Liver (tissue), 9 donors: ENCODE data around the gene ACP7. TPM values are rescaled to one million over a fixed set of nuclear protein-coding genes. Genes with fewer than 3 reads are reported as not detected.

Source experiments
- DNase-seq: peaks from one replicate; pipeline ENCODE4 v3.0.0-alpha.2; 2017; ENCODE audit warnings: low spot score
- H3K27ac ChIP-seq, 2 donors: one replicate each; pipeline ENCODE4 v1.7.0; 2013; ENCODE audit warnings: inconsistent platforms in 2 of 2, low read length in 2 of 2, control low read depth in 1 of 2, low read depth in 1 of 2, mild to moderate bottlenecking in 1 of 2
- H3K27me3 ChIP-seq, 4 donors: one replicate each; pipeline versions ENCODE4 v1.6.1 to v1.7.0; 2013; ENCODE audit warnings: low read length in 3 of 4, inconsistent platforms in 1 of 4, mild to moderate bottlenecking in 1 of 4, moderate library complexity in 1 of 4; ENCODE audit not compliant: control insufficient read depth in 4 of 4, insufficient read depth in 4 of 4
- H3K36me3 ChIP-seq, 4 donors: one replicate each; pipeline versions ENCODE4 v1.6.1 to v1.7.0; 2013; ENCODE audit warnings: low read length in 3 of 4, mild to moderate bottlenecking in 3 of 4, low read depth in 1 of 4, moderate library complexity in 1 of 4; ENCODE audit not compliant: control insufficient read depth in 4 of 4, insufficient read depth in 3 of 4
- H3K4me1 ChIP-seq, 4 donors: one replicate each; pipeline versions ENCODE4 v1.6.1 to v1.7.0; 2013; ENCODE audit warnings: low read length in 3 of 4, mild to moderate bottlenecking in 3 of 4, moderate library complexity in 1 of 4; ENCODE audit not compliant: control insufficient read depth in 4 of 4, insufficient read depth in 4 of 4
- H3K4me3 ChIP-seq, 3 donors: one replicate each; pipeline versions ENCODE4 v1.6.1 to v1.7.0; 2013; ENCODE audit warnings: low read length in 3 of 3, control low read depth in 1 of 3, low read depth in 1 of 3, mild to moderate bottlenecking in 1 of 3
- H3K9ac ChIP-seq, 2 donors: one replicate each; pipeline ENCODE4 v1.7.0; 2013; ENCODE audit warnings: low read length in 2 of 2, mild to moderate bottlenecking in 2 of 2, moderate library complexity in 2 of 2, control low read depth in 1 of 2, low read depth in 1 of 2
- H3K9me3 ChIP-seq, 4 donors: one replicate each; pipeline versions ENCODE4 v1.6.1 to v1.7.0; 2013; ENCODE audit warnings: low read length in 3 of 4; ENCODE audit not compliant: control insufficient read depth in 4 of 4
- FOXA1 ChIP-seq: IDR thresholded peaks from 2 replicates; pipeline ENCODE4 v1.6.1; 2016; ENCODE audit warnings: antibody characterized with exemption
- FOXA2 ChIP-seq: IDR thresholded peaks from 2 replicates; pipeline ENCODE4 v1.6.1; 2016; ENCODE audit warnings: antibody characterized with exemption
- GABPA ChIP-seq, 2 donors: IDR thresholded peaks in 1 of 2; conservative IDR thresholded peaks in 1 of 2; 2 replicates each; pipeline ENCODE4 v1.6.1; 2016; ENCODE audit warnings: antibody characterized with exemption in 2 of 2, mild to moderate bottlenecking in 1 of 2, moderate library complexity in 1 of 2
- HNF4A ChIP-seq, 2 donors: conservative IDR thresholded peaks; 2 replicates each; pipeline ENCODE4 v1.6.1; 2016; ENCODE audit warnings: antibody characterized with exemption in 2 of 2, mild to moderate bottlenecking in 2 of 2
- HNF4G ChIP-seq: IDR thresholded peaks from 2 replicates; pipeline ENCODE4 v1.6.1; 2016; ENCODE audit warnings: antibody characterized with exemption
- JUND ChIP-seq, 2 donors: IDR thresholded peaks; 2 replicates each; pipeline ENCODE4 v1.6.1; 2016; ENCODE audit warnings: antibody characterized with exemption in 2 of 2
- NR2F2 ChIP-seq: IDR thresholded peaks from 2 replicates; pipeline ENCODE4 v1.6.1; 2016; ENCODE audit warnings: antibody characterized with exemption
- RAD21 ChIP-seq, 2 donors: IDR thresholded peaks; 2 replicates each; pipeline ENCODE4 v1.6.1; 2016; ENCODE audit warnings: antibody characterized with exemption in 2 of 2, mild to moderate bottlenecking in 2 of 2
- RXRA ChIP-seq, 2 donors: IDR thresholded peaks; 2 replicates each; pipeline ENCODE4 v1.6.1; 2017 to 2018; ENCODE audit warnings: antibody characterized with exemption in 2 of 2, mild to moderate bottlenecking in 1 of 2
- SP1 ChIP-seq: IDR thresholded peaks from 2 replicates; pipeline ENCODE4 v1.6.1; 2018; ENCODE audit warnings: antibody characterized with exemption, mild to moderate bottlenecking
- TAF1 ChIP-seq: conservative IDR thresholded peaks from 2 replicates; pipeline ENCODE4 v1.6.1; 2016; ENCODE audit warnings: antibody characterized with exemption, mild to moderate bottlenecking
- YY1 ChIP-seq: IDR thresholded peaks from 2 replicates; pipeline ENCODE4 v1.6.1; 2016; ENCODE audit warnings: antibody characterized with exemption, mild to moderate bottlenecking
- WGBS: extraction: QIAGEN DNeasy Blood & Tissue Kit; methylation state at CpG from one replicate; pipeline ENCODE4 v1.1.7; 2013; 5-methylcytosine and 5-hydroxymethylcytosine counted together
- polyA plus RNA-seq, 2 donors: library from polyadenylated mRNA; stranded (reverse) in 1 of 2; unstranded in 1 of 2; fragments of 200-250 nt in 1 of 2; fragments of >200 nt in 1 of 2; fragmentation: Nextera tagmentation in 1 of 2; extraction: Ambion mirVana in 1 of 2; gene quantifications; one replicate each; pipeline versions ENCODE4 v1.2.1 to v1.2.3, GENCODE V29; 2013 to 2015
- total RNA-seq, 2 donors: library from RNA; depleted of rRNA; stranded (reverse); fragments of >200 nt; gene quantifications; one replicate each; pipeline ENCODE4 v1.2.3, GENCODE V29; 2014
- TF ChIP-seq, protein P1 (sequence below): IDR thresholded peaks from 2 replicates; pipeline ENCODE4 v1.6.1; 2016; ENCODE audit warnings: antibody characterized with exemption, mild to moderate bottlenecking
- TF ChIP-seq, protein P2 (sequence below): fragments of 150-350 bp; IDR thresholded peaks from 2 replicates; pipeline ENCODE4 v1.5.1; 2017; ENCODE audit warnings: improper control_type of control experiment, low read depth, low read length; ENCODE audit not compliant: missing input control
- TF ChIP-seq, protein P3 (sequence below): IDR thresholded peaks from 2 replicates; pipeline ENCODE4 v1.6.1; 2016; ENCODE audit warnings: antibody characterized with exemption
- donor health status: healthy.
- donor health status: healthy.
- donor health status: healthy.
- donor health status: healthy.
- donor health status: healthy.

ACP7 gene
- total and polyA plus RNA-seq, 4 donors, result 0.05 TPM; not detected in 3

DNA sequence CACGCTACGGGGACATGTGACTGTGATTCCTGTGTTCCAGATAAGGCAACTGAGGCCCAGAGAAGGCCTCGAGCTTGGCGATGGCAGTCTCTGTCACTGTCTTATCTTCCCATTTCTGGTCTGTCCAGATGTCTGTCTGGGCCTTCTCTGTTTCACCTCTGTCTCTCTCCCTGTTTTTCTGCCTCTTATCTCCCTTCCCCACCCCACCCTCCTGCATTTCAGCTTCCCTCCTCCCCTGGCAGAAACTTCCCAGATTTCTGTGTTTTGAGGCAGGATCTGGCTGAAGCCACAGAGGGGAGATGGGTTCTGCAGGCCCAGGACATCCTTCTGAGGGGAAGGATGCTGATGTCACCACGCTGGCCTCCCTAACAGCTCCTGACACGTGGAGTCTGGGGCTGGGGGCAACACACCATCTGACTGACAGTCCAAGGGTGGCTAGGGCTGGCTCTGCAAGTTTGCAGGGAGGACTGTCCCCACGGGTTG, 55.8 kb downstream of the ACP7 start (continued):
- TF ChIP-seq FOXA2, result no peak
- TF ChIP-seq SP1, result no peak
- TF ChIP-seq GABPA (IDR thresholded peaks at IDR 0.05 in 1 of 2, conservative IDR thresholded peaks at IDR 0.05 in 1 of 2), result no peak
- TF ChIP-seq HNF4A (conservative IDR thresholded peaks at IDR 0.05), result no peak
- no peak for TF ChIP-seq FOXA1
- TF ChIP-seq TAF1, result no peak
- TF ChIP-seq HNF4G, result no peak

DNA sequence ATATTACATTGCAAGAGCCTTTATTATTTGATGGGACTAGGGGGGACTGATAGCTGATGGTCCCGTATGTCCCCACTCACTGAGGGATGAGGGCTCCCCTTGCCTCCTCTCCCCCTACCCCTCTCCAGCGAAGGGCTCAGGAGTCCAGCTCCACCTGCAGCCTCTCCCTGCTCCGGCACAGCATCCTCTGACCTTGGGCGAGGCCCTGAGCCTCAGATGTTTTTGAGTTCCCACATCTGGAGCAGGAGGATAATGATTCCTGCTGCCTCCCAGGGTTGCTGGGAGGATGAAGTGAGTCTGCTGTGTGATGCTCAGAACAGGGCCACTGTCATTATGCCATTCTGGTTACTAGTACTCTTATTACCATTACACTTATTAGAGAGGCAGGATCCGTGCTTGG, 56.4 kb downstream of the ACP7 start:
- Histone ChIP-seq H3K9me3 (no peaks in the 10 kb centered on the region), H3K4me3 (no peak overlapping the region), H3K4me1 (peaks cover 9 to 26% (median 20%) of the 10 kb centered on the region in 4 donors), H3K27me3 (no peaks in the 10 kb centered on the region), H3K9ac (no peak overlapping the region), H3K36me3 (no peaks in the 10 kb centered on the region), H3K27ac (no peak overlapping the region)
- WGBS, result 78% methylated on average over 5 of the region's 5 CpGs
- TF ChIP-seq YY1, result no peak
- no peak for TF ChIP-seq RXRA (IDR thresholded peaks at IDR 0.05)
- TF ChIP-seq GABPA (IDR thresholded peaks at IDR 0.05 in 1 of 2, conservative IDR thresholded peaks at IDR 0.05 in 1 of 2), result no peak
- no peak for TF ChIP-seq FOXA1
- TF ChIP-seq, protein P1, sequence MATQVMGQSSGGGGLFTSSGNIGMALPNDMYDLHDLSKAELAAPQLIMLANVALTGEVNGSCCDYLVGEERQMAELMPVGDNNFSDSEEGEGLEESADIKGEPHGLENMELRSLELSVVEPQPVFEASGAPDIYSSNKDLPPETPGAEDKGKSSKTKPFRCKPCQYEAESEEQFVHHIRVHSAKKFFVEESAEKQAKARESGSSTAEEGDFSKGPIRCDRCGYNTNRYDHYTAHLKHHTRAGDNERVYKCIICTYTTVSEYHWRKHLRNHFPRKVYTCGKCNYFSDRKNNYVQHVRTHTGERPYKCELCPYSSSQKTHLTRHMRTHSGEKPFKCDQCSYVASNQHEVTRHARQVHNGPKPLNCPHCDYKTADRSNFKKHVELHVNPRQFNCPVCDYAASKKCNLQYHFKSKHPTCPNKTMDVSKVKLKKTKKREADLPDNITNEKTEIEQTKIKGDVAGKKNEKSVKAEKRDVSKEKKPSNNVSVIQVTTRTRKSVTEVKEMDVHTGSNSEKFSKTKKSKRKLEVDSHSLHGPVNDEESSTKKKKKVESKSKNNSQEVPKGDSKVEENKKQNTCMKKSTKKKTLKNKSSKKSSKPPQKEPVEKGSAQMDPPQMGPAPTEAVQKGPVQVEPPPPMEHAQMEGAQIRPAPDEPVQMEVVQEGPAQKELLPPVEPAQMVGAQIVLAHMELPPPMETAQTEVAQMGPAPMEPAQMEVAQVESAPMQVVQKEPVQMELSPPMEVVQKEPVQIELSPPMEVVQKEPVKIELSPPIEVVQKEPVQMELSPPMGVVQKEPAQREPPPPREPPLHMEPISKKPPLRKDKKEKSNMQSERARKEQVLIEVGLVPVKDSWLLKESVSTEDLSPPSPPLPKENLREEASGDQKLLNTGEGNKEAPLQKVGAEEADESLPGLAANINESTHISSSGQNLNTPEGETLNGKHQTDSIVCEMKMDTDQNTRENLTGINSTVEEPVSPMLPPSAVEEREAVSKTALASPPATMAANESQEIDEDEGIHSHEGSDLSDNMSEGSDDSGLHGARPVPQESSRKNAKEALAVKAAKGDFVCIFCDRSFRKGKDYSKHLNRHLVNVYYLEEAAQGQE, result no peak
- TF ChIP-seq TAF1, result no peak
- TF ChIP-seq RAD21 (IDR thresholded peaks at IDR 0.05), result no peak
- TF ChIP-seq, protein P2, sequence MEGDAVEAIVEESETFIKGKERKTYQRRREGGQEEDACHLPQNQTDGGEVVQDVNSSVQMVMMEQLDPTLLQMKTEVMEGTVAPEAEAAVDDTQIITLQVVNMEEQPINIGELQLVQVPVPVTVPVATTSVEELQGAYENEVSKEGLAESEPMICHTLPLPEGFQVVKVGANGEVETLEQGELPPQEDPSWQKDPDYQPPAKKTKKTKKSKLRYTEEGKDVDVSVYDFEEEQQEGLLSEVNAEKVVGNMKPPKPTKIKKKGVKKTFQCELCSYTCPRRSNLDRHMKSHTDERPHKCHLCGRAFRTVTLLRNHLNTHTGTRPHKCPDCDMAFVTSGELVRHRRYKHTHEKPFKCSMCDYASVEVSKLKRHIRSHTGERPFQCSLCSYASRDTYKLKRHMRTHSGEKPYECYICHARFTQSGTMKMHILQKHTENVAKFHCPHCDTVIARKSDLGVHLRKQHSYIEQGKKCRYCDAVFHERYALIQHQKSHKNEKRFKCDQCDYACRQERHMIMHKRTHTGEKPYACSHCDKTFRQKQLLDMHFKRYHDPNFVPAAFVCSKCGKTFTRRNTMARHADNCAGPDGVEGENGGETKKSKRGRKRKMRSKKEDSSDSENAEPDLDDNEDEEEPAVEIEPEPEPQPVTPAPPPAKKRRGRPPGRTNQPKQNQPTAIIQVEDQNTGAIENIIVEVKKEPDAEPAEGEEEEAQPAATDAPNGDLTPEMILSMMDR, result no peak
- TF ChIP-seq NR2F2, result no peak
- no peak for TF ChIP-seq JUND (IDR thresholded peaks at IDR 0.05)
- no peak for DNase-seq

DNA sequence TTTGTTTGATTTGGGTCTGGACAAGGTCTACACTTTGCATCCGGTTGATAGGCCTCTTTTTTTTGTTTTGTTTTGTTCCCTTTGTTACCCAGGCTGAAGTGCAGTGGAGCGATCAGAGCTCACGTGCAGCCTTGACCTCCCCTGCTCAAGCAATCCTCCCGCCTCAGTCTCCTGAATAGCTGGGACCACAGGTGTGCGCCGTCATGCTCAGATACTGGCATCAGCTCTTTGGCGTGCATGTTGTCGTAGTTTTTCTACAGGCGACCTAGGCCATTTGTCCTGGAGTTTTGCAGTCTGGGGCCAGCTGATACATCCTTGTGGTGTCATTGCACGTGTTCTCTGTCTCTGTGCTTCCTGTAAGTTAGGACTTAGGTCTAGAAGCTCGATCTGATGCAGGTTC, 57.8 kb downstream of the ACP7 start:
- Histone ChIP-seq H3K36me3 (no peaks in the 10 kb centered on the region), H3K27me3 (no peaks in the 10 kb centered on the region), H3K27ac (no peak overlapping the region), H3K4me1 (peaks cover 9 to 26% (median 19%) of the 10 kb centered on the region in 4 donors), H3K9ac (no peak overlapping the region), H3K9me3 (no peaks in the 10 kb centered on the region), H3K4me3 (no peak overlapping the region)
- TF ChIP-seq GABPA (IDR thresholded peaks at IDR 0.05 in 1 of 2, conservative IDR thresholded peaks at IDR 0.05 in 1 of 2) (no peak), YY1 (no peak), HNF4G (no peak), JUND (IDR thresholded peaks at IDR 0.05) (no peak)
- TF ChIP-seq, protein P2, result no peak
- TF ChIP-seq, protein P3, sequence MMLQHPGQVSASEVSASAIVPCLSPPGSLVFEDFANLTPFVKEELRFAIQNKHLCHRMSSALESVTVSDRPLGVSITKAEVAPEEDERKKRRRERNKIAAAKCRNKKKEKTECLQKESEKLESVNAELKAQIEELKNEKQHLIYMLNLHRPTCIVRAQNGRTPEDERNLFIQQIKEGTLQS, result no peak
- 82% methylated on average over 11 of the region's 11 CpGs for WGBS
- DNase-seq, result no peak
